Germinal center (tissue), 1 donor: ENCODE data around the gene VPS52.
"Not testable (repeated sequence)": the region's sequence is repeated elsewhere in the genome, so short reads cannot be mapped to it uniquely, and the experiment has no call there.

ENCODE experiments used
- DNase-seq: peaks from one replicate; pipeline ENCODE4 v3.0.0; 2012; ENCODE audit warnings: mixed read lengths, low spot score

The VPS52 gene

DNA sequence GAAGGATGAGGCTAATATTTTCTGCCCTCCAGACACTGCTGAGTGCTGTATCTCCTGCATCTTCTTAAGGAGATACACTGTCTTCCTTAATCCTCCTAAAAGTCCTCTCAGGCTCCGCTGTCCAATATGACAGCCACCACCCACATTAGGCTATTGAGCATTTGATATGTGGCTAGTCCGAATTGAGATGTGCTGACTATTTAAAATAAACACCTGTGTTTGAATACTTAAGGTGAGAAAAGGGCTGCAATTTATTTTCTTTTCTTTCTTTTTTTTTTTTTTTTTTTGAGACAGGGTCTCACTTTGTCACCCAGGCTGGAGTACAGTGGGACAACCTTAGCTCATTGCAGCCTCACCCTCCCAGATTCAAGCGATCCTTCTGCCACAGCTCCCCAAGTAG, 30.2 kb upstream of the VPS52 start:
- no peak for DNase-seq

- peak; percentile 89 for DNase-seq
Observed at GRCh38 chr6:33299237-33299944, 27.7 kb upstream of the VPS52 start.

- peak; percentile 62 for DNase-seq
Observed at GRCh38 chr6:33298773-33299236, 27.1 kb upstream of the VPS52 start, which contains the start of gene RGL2. Gene RGL2, minus strand, starts transcription at chr6:33298942. Its CDS starts 332 bp downstream, at chr6:33298610.

DNA sequence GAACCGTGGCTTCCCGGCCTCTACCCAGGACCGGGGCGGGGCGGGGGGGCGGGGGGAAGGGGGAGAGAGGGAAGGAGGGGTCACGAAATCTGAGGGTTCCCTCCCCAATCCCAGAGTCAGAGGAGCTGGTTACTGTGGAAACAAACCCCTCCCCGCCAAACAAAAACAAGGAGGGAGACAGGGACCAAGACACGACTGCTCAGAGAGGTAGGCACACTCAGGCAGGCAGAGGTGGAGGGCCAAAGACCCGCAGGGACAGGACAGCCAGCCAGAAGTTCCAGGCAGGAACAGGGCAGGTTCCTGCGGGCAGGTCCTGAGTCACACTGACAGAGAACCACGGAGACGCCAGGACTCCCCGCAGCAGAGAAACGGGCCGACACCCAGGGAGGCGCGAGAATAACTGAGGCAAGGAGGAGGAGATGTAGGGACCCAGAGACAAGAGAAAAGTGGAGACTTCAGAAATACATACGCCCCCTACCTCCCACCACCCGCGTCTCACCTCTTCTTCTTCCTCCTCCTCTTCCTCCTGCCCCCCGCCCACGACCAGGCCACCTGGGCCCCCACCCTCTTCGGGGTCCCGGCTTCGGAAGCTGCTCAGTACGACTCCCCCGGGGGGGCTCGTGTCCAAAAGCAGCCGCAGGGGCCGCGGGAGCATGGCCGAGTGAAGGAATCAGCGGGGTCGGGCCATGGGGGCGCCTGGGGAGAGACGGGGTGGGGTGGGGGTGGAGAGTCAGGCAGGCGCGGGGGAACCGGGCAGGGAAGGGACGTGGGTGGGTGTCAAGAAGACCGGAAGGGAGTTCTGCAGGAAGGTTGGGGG, 26.5 kb upstream of the VPS52 start:
- peak; percentile 65 for DNase-seq

- DNase-seq = peak; percentile 46
Observed at GRCh38 chr6:33297406-33297955, 25.8 kb upstream of the VPS52 start.

- no peak for DNase-seq
Observed at GRCh38 chr6:33296797-33297405, 25.2 kb upstream of the VPS52 start.

- no peak for DNase-seq
Observed at GRCh38 chr6:33295621-33296369, 24.1 kb upstream of the VPS52 start.

- DNase-seq = no peak
Observed at GRCh38 chr6:33294086-33294823, 22.6 kb upstream of the VPS52 start.

DNA sequence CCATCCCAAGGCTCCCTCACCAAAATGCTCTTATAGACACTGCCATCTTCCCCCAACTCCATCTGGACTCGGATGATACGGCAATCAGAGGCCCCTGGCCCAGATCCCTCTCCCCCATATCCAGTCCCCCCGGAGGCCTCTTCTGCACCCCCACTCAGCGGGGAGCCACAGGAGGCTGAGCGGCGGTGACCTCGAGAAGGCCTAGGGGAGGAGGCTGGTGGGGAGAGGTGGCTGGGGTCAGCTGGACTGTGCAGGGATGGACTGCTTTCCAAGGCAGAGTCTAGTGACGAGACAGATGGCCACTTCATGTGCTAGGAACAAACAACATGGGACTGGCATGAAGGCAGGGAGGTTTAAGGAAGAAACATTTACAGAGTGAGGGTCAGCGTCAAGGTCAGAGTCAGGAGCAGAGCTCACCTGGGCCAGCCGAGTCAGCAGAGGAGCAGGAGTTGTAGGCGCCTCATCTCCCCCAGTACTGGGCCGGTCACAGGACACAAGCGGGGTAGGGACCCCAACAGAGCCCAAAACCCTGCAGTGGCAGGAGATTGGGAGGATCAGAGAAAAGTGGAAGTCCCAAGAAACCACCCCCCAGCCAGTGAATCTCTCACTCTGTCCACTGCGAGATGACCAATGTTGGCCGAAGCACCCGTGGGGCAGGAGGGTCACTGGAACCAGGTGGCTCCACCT, 21.5 kb upstream of the VPS52 start:
- DNase-seq = no peak

GRCh38 chr6:33290459-33290858, 18.8 kb upstream of the VPS52 start:
- no peak for DNase-seq

DNA sequence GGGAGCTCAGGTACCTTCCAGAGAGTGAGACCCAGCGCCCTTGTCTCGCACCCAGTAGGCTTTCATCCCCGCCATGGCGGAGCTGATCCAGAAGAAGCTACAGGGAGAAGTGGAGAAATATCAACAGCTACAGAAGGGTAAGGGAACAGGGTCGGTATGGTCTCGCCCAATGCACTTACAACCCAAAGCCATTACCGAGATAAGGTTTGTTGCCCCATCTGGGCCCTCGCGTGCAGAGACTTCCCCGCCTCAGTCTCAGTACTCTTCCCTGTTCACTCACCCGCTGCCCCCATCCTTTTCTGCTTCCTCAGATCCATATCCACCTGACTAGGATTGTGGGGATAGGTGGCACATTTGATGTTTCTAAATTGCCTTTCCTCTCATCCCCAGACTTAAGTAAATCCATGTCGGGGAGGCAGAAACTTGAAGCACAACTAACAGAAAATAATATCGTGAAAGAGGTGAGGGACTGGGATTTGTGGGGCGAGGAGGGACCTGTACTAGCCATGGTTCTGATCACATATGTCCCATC, 18.2 kb upstream of the VPS52 start:
- no peak for DNase-seq

DNA sequence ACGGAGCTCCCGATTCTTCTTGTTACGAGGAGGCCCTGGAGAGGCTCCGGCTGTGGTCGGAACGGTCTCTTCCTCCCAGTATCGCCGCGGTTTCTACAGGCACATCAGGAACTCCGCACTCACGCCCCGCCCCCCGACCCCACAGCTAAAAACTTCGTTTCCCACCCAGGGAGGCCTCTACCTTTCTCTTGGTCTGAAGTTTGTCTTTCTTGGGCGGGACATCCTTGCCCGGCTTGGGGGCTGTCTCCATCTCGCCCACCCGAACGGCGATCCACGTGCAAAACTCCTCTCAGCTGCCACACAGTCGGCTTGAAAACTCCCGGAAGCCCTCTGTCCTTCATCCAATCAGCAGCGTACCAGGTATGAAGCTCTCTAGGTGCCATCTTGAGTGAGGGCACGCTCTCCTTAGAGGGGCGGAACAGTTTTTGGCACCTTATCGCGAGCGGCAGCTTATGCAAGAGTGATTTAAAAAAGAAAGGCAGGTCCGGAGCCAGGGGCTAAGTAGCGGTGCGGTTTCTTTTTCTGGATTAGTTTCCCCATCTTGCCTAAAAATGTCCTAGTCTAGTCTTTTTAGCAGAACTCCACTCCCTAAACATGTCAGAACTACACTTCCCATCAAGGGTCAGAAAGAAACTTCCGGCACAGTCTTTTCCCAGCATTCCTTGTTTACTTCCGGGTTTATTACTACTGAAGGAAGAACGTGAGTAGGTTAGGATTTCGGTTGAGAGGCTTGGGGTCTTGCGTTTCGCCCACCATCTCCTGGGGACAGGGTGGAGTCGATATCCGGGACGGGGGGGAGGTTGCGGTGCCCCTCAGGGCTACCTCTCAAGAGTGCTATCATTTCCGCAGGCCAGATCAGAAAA, 17.5 kb upstream of the VPS52 start, which contains the start of the genes PFDN6 and WDR46:
PFDN6 (plus strand) TSS at position 681 of the 863 bp plus-strand sequence. CDS start 256 bp downstream, outside the sequence.
WDR46 (minus strand) TSS at position 319 of the 863 bp plus-strand sequence; CDS start at position 250, 69 bp downstream.
- peak; percentile 92 for DNase-seq

DNA sequence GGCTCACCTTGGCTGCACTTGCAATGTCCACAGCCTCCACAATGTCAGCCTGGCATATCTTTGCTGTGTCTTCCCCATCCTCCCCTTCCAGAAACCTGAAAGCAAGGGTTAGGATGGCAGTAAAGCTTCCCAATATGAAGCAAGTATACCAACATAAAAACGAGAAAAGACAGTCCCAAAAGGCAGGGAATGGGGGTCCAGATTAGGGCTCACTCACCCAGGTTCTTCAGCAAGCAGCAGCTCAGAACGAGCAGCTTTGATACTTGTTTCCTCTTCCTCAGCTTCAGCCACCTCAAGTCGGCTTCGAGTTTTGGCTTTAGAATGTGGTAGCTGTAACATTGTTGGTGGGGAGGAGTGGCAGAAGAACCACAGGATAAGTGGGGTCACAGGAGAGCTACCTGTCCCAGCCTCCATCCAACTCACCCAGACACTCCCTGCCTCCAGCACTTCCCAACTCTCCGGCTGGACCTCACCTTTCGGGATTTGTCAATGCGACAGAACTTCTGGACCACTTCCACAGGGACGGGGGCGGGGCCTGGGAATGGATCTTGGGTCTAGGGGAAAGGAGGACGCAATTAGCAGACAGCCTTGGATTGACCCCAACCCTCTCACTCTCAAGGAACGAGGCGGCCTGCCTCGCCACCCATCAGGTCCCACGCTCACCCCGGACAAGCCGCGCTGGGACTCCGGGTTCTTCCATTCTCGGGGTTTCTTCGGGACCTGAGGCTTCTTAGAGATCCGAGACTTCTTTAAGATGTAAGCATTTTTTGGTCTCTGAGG, 16.7 kb upstream of the VPS52 start:
- no peak for DNase-seq

DNA sequence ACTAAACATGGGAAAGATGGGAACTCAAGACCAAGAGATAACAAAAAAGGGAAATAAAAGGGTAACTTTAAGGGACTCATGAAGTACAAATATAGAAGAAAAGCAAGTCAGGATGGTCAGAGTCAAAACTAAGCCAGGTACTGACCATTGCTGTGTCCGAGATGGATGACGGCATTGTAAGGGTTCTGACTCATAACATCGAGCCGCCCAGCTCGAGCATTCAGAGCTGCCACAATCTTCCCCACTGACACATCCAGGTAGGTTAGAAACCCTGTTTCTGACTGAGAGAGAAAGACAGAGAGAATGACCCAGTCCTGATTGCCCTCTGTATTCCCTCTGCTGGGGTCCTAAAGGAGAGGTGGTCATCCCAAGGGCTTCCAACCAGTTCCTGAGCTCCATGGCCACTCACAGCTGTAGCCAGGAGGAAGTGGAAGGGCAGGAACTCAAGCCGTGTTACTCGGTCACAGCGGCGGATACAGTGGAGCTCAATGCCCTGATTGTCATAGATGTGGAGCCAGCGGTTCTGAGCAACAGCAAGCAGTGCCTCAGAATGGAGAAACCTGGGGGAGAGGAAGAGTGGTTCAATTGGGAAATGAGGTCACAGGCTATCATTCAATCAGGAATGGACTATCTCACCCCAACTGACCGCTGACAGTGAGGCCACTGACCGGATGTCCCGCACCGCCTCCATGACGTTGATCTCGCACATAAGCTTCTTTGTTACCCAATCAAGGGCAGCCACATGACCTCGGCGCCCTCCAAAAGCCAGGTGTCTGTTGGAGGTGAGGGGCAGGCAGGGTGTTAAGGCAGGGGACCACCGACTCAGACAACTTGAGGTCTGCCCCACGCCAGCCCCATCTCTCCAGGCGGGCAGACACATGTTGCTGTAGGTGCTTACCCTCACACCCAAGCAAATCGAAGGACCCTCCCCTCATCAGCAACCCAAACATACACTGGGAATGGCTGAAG, 15.6 kb upstream of the VPS52 start:
- DNase-seq = no peak

DNA sequence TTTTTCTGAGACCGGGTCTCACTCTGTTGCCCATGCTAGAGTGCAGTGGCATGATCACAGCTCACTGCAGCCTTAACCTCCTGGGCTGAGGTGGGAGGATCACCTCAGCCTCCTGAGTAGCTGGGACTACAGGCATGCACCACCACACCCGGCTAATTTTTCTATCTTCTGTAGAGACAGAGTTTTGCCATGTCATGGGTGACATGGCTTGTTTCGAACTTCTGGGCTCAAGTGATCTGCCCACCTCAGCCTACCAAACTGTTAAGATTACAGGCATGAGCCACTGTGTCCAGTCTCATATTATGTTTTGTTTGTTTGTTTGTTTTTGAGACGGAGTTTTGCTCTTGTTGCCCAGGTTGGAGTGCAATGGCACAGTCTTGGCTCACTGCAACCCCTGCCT, 13.5 kb upstream of the VPS52 start:
- not testable (repeated sequence) for DNase-seq

DNA sequence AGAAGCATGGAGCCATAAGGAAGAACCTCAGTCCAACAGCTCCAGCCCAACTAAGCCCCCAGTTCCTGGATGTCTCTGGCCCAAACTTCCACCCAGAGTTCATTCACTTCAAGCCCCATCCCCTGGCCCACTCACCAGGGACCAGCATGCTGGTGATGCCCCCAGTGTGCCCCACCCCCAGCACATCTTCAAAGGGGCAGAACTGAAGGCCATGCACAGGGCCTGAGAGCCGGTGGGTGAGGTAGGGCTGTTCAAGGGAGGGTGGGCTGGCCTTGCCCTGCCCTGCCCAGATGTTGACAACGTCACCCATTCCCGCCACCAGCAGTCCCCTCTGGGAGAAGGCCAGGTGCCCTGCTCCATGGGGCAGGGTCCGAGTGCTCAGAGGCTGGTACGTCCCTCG, 8.9 kb upstream of the VPS52 start:
- no peak for DNase-seq

- DNase-seq = no peak
Observed at GRCh38 chr6:33279971-33280511, 8.4 kb upstream of the VPS52 start.
